HG03469 (cell line): ENCODE data around the gene CCDC28A.

Experiments
- ATAC-seq: cut with Tn5 transposase; IDR thresholded peaks from one replicate; pipeline ENCODE4 v1.9.1; 2021; ENCODE audit warnings: mild to moderate bottlenecking, moderate library complexity, moderate number of reproducible peaks; ENCODE audit not compliant: unreplicated experiment

The CCDC28A gene

GRCh38 chr6:138795809-138796603 is 22.4 kb downstream of the CCDC28A start, which contains the start of gene ECT2L:
Gene ECT2L (plus strand): TSS chr6:138796087. CDS start chr6:138813275, 17,188 bp downstream.
- no peak for ATAC-seq

- ATAC-seq: no peak
Observed at GRCh38 chr6:138796771-138797170, 23.2 kb downstream of the CCDC28A start.

DNA sequence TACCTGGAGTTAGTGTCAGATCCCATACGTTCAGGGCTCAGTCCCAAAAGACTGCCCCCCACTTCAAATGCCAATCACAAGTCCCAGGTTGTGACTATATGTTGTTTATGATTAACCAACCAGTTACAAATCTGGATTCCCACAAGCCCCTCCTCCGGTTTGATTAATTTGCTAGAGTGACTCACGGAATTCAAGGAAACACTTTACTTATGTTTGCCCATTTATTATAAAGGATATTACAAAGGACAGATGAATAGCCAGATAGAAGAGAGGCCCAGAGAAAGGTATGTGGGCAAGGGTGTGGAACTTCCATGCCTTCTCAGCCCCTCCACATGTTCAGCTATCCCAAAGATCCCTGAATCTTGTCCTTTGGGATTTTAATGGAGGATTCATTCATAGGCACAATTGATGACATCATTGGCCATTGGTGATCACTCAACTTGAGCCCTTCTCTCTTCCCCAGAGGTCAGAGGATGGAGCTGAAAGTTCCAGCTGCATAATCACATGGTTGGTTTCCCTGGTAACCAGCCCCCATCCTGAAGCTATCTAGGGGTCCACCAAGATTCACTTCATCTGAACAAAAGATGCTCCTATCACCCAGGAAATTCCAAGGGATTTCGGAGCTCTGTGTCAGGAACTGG is 24.4 kb downstream of the CCDC28A start:
- no peak for ATAC-seq

- ATAC-seq: no peak
Observed at GRCh38 chr6:138800377-138801150, 27.0 kb downstream of the CCDC28A start.

DNA sequence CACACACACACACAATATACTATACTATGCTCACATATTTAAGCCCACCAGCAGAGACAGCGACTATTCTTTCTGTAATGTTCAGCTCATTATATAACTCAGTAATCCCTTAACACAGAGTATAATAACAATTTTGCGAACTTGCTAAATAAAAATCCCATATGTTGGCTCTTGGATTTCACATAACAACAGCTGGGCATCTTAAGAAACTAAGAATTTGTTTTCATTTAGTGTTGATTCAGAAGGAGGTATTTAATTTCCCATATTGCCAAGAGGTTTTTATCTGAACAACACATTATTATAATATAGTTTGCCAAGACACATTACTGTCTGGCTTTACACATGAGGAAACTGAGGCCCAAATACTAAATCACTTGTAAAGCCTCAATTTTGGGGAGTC is 29.8 kb downstream of the CCDC28A start:
- no peak for ATAC-seq

DNA sequence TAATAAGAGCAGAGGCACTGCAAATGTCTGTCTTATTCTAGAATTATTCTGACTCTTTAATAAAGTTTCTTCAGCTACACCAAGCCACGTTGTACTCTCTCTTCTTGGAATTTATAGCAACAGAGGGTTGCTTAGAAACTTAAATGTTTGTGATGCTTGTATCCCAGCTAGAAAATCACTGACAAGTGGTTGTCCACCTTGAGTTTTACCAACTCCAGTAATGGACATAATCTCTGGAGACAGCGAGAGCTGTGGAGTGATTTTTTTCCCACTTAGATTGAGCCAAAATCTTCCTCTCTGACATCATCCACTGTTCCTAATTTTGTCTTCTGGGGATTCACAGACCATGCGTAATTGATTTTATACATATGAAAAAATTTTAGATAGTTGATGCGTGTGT is 30.3 kb downstream of the CCDC28A start:
- no peak for ATAC-seq

GRCh38 chr6:138805016-138805765 is 31.6 kb downstream of the CCDC28A start:
- ATAC-seq: no peak

DNA sequence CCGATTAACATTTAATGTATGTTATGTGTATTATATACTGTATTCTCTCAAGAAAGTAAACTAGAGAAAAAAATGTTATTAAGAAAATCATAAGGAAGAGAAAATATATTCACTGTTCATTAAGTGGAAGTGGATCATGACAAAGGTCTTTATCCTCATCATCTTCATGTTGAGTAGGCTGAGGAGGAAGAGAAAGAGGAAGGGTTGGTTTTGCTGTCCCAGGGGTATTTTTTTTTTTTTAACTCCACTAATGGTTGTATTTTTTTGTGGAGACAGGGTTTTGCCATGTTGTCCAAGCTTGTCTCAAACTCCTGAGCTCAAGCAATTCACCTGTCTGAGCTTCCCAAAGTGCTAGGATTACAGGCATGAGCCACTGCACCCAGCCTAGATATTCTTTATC is 33.3 kb downstream of the CCDC28A start:
- no peak for ATAC-seq

- no peak for ATAC-seq
Observed at GRCh38 chr6:138809677-138810076, 36.1 kb downstream of the CCDC28A start.

- ATAC-seq: no peak
Observed at GRCh38 chr6:138811866-138812265, 38.3 kb downstream of the CCDC28A start.

DNA sequence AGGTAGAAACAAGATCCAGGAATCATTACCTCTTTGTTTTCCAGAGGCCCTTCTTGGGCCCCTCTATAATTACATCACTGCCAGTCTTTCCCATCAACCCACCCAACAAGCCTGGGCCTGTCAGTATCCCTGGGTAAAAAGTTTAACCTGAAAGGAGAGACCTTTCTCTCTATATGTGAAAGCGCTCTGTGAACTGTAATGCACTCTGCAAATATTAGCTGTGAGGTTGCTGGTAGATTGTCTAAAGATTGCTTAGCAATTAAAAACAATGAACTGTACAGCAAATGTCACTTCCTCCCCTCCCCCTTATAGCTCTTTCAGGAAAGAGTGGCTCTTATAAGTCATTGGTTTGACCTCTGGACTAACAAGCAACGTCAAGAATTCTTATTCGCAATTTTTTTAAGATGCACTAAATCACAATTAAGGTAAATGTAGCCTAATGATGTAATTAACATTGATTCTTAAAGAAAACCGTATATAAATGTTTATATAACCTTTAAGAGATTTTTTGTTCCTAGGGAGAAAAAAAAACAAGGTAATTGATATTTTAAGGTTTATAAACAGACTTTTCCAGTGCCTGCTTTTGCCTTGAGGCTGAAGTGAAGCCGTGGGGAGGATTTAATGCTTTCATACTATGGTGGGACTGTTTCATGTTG is 40.7 kb downstream of the CCDC28A start:
- no peak for ATAC-seq

DNA sequence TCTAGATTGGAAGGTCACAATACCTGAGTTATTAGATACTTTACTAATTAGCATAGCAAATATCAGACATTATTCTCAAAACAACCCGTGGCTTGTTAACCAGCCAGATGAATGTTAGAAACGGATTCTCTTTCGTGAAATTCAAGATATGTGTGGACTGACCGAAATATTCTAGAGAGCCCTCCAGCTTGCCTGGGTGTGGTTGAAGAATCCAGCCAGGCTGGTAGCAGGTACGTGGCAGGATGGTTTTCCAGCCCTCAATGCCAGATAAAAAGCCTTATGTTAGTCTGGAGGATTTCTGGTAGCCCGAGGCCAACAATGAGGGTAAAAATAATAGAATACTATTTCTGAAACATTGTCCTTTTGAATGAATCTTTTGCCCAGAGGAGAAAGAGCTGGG is 41.7 kb downstream of the CCDC28A start:
- ATAC-seq: no peak

- peak; percentile 47 for ATAC-seq
Observed at GRCh38 chr6:138815797-138816528, 42.4 kb downstream of the CCDC28A start.

DNA sequence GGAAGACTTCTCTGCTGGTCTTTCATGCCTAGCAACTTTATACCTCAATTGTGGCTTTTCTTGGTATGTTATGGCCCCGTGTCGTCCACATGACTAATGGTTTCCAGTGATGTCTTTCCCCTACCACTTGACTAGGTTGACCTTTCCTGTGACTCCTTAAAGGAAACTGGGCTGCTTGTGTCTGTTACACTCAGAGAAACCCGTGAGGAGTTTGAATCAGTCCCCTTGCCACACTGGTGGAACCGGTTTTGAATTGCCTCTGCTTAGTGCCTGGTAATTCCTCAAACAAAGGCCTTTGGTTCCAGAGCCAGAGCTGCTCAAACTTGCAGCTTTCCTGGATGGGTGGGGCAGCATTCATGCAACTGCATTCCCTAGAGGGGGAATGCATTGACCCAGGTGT is 44.2 kb downstream of the CCDC28A start:
- ATAC-seq: no peak

DNA sequence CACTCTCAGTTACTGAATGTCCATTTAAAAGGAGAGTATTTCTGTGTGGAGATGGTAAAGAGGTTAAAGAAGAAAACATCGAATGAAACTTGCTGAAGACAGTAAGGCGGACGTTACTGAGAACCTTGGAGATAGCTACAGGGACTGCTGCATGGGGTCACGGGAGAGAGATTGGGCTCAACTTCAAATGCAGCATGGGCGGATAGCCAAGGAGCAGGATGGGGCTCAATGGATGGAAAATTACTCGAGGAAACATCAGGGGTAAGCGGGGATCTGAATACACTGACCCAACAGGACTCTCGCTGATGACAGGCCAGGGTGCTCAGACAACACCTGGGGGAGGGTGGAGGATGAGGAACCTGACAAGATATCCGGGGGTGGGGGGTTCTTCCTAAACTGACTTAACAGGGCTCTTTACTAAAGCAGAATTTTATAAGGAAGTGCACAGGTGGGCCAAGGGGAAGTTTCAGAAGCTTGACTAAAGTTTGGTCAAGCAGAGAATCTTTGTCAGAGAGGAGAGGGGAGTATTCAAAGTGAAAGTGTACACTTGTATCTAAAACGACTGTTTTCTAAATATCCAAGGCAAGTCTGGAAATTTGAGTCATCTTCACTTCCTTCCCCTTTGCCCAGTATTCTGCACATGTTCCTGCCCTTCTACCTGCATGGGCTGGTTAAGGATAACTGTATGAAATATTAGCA is 45.1 kb downstream of the CCDC28A start:
- peak; percentile 68 for ATAC-seq

DNA sequence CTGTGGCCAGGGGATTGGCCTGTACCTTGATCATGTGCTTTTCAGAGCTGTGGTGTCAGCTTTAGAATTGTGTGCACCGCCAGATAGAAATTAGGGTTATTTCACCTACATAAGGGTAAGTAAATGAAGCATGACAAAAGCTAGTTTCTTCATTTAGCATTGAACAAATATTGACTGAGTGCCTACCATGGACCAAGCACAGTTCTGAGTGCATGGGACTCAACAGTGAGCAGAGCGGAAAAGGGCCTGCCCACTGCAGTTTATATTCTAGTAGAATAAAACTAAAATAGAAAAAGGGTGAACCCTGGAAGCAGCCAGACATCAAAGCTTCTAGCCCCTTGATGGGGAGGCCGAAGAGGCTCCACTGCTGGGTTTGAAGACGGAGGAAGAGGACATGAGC is 48.0 kb downstream of the CCDC28A start:
- no peak for ATAC-seq

- ATAC-seq: no peak
Observed at GRCh38 chr6:138824482-138825144, 51.0 kb downstream of the CCDC28A start.

DNA sequence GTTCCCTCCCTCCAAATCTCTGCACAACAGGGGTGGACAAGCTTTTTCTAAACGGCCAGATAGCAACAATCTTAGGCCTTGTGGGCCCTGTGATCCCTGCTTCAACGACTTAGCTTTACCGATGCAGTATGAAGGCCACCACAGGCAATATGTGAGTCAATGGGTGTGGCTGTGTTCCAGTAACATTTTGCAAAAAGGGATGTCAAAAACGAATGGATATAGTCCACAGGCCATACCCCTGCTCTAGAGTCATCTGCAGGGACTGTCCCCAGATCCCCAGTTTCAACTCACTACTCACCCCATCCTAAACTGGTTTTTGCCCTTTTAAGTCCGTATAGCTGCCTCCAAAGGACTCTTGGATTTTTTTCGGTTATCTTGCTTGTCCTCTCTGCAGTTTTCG is 56.7 kb downstream of the CCDC28A start:
- no peak for ATAC-seq

DNA sequence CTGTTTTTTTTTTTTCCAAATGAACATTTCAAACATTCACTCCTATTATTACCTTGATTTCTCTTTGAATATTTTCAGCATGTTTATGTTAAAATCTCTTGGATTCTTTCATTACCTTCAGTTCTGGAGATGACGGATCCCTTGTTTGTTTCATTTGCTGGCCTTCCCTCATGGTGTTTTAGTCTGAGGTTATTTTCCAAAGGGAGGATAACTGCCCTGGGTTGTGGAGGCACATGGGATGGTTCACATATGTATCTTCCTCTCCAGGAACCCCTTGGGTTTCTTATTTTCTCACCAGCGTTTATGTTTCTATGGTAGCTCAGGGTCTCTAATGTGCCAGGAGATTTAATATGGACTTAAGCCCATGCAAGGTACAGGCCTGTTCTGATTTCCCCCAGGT is 58.6 kb downstream of the CCDC28A start:
- ATAC-seq: no peak
